ENCODE results near the gene TBC1D1. TPM values are rescaled to one million over a fixed set of nuclear protein-coding genes. Genes with fewer than 3 reads are reported as not detected.

Gene TBC1D1
- total RNA-seq, 1 donor from 2014 or later, result 113 TPM

DNA sequence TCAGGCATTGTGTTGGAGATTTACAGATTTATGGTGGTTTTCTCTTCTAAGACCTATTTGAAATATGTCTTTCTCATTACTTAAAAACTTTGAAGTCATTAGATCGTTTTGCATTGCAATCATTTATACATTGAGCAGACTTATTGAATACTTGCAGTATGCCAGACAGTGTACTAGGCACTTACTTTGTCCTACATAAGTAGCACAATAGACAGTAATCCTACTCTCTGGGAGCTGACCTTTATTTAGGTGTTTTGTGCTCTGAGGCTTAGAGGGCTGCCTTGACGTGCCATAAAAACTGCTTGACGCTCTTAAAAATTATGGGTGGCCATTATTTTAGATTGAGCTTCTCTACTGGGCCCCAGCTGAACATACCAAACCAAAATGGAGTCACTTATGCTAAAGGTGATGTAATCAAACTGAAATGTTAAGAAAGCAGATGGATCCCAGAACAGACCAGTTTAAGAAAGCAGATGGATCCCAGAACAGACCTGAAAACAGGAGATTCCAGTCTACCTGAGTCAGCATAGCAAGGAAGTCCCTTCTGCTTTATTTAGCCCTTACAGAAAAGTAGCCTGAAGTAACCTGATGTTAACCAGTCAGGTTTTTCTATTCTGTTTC, 111.7 kb downstream of the TBC1D1 start:
- Mint-ChIP-seq H3K9me3 (no peaks in the 10 kb centered on the region), H3K27me3 (ENCODE audit: low read depth) (no peaks in the 10 kb centered on the region), H3K36me3 (ENCODE audit: low read depth) (no peaks in the 10 kb centered on the region), H3K4me1 (peaks cover 28% of the 10 kb centered on the region), H3K27ac (ENCODE audit: unreplicated experiment) (no peak overlapping the region), H3K4me3 (no peak overlapping the region)
- DNase-seq (ENCODE audit: low read depth, low spot score), result no peak
- TF ChIP-seq, protein P1, sequence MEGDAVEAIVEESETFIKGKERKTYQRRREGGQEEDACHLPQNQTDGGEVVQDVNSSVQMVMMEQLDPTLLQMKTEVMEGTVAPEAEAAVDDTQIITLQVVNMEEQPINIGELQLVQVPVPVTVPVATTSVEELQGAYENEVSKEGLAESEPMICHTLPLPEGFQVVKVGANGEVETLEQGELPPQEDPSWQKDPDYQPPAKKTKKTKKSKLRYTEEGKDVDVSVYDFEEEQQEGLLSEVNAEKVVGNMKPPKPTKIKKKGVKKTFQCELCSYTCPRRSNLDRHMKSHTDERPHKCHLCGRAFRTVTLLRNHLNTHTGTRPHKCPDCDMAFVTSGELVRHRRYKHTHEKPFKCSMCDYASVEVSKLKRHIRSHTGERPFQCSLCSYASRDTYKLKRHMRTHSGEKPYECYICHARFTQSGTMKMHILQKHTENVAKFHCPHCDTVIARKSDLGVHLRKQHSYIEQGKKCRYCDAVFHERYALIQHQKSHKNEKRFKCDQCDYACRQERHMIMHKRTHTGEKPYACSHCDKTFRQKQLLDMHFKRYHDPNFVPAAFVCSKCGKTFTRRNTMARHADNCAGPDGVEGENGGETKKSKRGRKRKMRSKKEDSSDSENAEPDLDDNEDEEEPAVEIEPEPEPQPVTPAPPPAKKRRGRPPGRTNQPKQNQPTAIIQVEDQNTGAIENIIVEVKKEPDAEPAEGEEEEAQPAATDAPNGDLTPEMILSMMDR (conservative IDR thresholded peaks at IDR 0.05), result no peak

- no peak for DNase-seq (ENCODE audit: low read depth, low spot score)
- Mint-ChIP-seq H3K27me3 (ENCODE audit: low read depth) (no peaks in the 10 kb centered on the region), H3K4me3 (no peak overlapping the region), H3K4me1 (peaks cover 28% of the 10 kb centered on the region), H3K36me3 (ENCODE audit: low read depth) (no peaks in the 10 kb centered on the region), H3K27ac (ENCODE audit: unreplicated experiment) (peak overlapping the region; percentile 14), H3K9me3 (no peaks in the 10 kb centered on the region)
- TF ChIP-seq, protein P1 (conservative IDR thresholded peaks at IDR 0.05), result no peak
Observed at GRCh38 chr4:38003102-38003501, 112.2 kb downstream of the TBC1D1 start.

- Mint-ChIP-seq H3K4me3 (no peak overlapping the region), H3K9me3 (no peaks in the 10 kb centered on the region), H3K4me1 (peaks cover 28% of the 10 kb centered on the region), H3K27me3 (ENCODE audit: low read depth) (no peaks in the 10 kb centered on the region), H3K27ac (ENCODE audit: unreplicated experiment) (no peak overlapping the region), H3K36me3 (ENCODE audit: low read depth) (no peaks in the 10 kb centered on the region)
- TF ChIP-seq, protein P1 (conservative IDR thresholded peaks at IDR 0.05), result no peak
- no peak for DNase-seq (ENCODE audit: low read depth, low spot score)
Observed at GRCh38 chr4:38003628-38004027, 112.7 kb downstream of the TBC1D1 start.

DNA sequence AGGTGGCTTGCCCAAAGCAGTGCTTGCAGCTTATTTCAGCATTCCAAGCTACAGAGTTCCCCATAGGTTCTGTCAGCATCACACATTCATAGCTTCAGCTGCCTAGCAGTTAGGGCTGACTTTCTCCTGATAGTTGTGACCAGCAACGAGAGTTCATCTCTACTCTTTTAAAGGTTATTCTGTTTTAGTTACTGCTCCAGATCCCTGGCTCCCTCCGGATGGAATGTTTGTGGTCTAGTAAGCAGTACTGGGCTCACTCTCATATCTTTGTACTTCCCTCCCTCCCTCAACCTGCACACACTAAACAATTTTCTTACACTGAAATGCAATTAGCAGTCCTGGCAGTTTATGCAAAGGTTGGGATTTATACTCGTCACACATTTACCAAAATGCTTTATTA, 113.2 kb downstream of the TBC1D1 start:
- no peaks in the 10 kb centered on the region for H3K27me3 Mint-ChIP-seq (ENCODE audit: low read depth)
- peaks cover 28% of the 10 kb centered on the region for H3K4me1 Mint-ChIP-seq
- TF ChIP-seq, protein P1 (conservative IDR thresholded peaks at IDR 0.05), result no peak
- no peak overlapping the region for H3K27ac Mint-ChIP-seq (ENCODE audit: unreplicated experiment)
- H3K9me3 Mint-ChIP-seq, result no peaks in the 10 kb centered on the region
- no peak for DNase-seq (ENCODE audit: low read depth, low spot score)
- no peaks in the 10 kb centered on the region for H3K36me3 Mint-ChIP-seq (ENCODE audit: low read depth)
- no peak overlapping the region for H3K4me3 Mint-ChIP-seq

DNA sequence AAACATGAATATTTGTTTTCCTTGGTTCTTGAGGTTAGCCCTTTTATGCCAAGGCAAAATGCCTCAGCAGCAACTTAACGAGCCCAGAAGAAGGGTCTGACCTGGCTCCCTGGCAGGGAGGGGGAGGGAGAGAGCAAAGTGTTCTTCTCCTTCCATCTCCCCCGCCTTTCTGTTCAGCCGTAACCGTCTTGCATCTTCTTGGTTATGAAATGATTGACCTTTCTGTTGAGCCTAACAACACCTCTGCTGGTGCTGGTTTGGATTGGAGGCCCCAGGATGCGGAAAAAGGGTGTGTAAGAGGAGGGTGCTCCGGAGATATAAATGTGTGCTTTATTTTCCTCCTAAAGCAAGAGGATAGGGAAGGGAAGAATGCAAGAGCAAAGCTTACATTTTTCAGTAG, 114.0 kb downstream of the TBC1D1 start:
- H3K36me3 Mint-ChIP-seq (ENCODE audit: low read depth), result no peaks in the 10 kb centered on the region
- H3K27ac Mint-ChIP-seq (ENCODE audit: unreplicated experiment), result no peak overlapping the region
- TF ChIP-seq, protein P1 (conservative IDR thresholded peaks at IDR 0.05), result no peak
- H3K4me3 Mint-ChIP-seq, result no peak overlapping the region
- DNase-seq (ENCODE audit: low read depth, low spot score), result no peak
- no peaks in the 10 kb centered on the region for H3K27me3 Mint-ChIP-seq (ENCODE audit: low read depth)
- peaks cover 28% of the 10 kb centered on the region for H3K4me1 Mint-ChIP-seq
- no peaks in the 10 kb centered on the region for H3K9me3 Mint-ChIP-seq
